Neutrophil (primary cell): ENCODE measurements around the gene ZNF280C.

ENCODE experiments used
- H3K27ac ChIP-seq: fragments of 200-600 bp; sonication (generic); 2 replicates; pipeline ENCODE4 v1.5.1; 2016; ENCODE audit warnings: mild to moderate bottlenecking, moderate library complexity
- H3K27me3 ChIP-seq: fragments of 200-600 bp; sonication (generic); 2 replicates; pipeline ENCODE4 v1.6.0; 2016; ENCODE audit warnings: mild to moderate bottlenecking
- H3K36me3 ChIP-seq: fragments of 200-600 bp; sonication (generic); 2 replicates; pipeline ENCODE4 v1.5.1; 2017
- H3K4me1 ChIP-seq, 2 experiments: fragments of 200-600 bp in 1 of 2; sonication (generic) in 1 of 2; 1 replicate in 1 of 2; 2 replicates in 1 of 2; pipeline versions ENCODE4 v1.5.1 to v1.6.1; 2013 to 2016; ENCODE audit warnings: low read depth in 1 of 2, low read length in 1 of 2, mild to moderate bottlenecking in 1 of 2, moderate library complexity in 1 of 2; ENCODE audit not compliant: control insufficient read depth in 1 of 2, insufficient read depth in 1 of 2
- H3K4me3 ChIP-seq, 2 experiments: fragments of 200-600 bp in 1 of 2; sonication (generic) in 1 of 2; 1 replicate in 1 of 2; 2 replicates in 1 of 2; pipeline ENCODE4 v1.5.1; 2013 to 2016; ENCODE audit warnings: low read depth in 1 of 2, low read length in 1 of 2, mild to moderate bottlenecking in 1 of 2, moderate library complexity in 1 of 2
- H3K9me3 ChIP-seq: fragments of 200-600 bp; sonication (generic); 2 replicates; pipeline ENCODE4 v1.5.1; 2016
- TF ChIP-seq, protein P1 (sequence below): fragments of 200-600 bp; sonication (generic); IDR thresholded peaks from 2 replicates; pipeline ENCODE4 v1.5.1; 2016; ENCODE audit warnings: antibody characterized with exemption

The ZNF280C gene

GRCh38 chrX:130267956-130268448 lies 697 bp downstream of the ZNF280C start:
- H3K27ac ChIP-seq, result peak overlapping the region; percentile 70
- peaks cover 8 to 9% of the 10 kb centered on the region in 2 experiments for H3K4me1 ChIP-seq
- TF ChIP-seq, protein P1, sequence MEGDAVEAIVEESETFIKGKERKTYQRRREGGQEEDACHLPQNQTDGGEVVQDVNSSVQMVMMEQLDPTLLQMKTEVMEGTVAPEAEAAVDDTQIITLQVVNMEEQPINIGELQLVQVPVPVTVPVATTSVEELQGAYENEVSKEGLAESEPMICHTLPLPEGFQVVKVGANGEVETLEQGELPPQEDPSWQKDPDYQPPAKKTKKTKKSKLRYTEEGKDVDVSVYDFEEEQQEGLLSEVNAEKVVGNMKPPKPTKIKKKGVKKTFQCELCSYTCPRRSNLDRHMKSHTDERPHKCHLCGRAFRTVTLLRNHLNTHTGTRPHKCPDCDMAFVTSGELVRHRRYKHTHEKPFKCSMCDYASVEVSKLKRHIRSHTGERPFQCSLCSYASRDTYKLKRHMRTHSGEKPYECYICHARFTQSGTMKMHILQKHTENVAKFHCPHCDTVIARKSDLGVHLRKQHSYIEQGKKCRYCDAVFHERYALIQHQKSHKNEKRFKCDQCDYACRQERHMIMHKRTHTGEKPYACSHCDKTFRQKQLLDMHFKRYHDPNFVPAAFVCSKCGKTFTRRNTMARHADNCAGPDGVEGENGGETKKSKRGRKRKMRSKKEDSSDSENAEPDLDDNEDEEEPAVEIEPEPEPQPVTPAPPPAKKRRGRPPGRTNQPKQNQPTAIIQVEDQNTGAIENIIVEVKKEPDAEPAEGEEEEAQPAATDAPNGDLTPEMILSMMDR, result no peak
- no peaks in the 10 kb centered on the region for H3K9me3 ChIP-seq
- H3K27me3 ChIP-seq, result no peaks in the 10 kb centered on the region
- no peaks in the 10 kb centered on the region for H3K36me3 ChIP-seq
- peak overlapping the region; percentile 62 for H3K4me3 ChIP-seq

GRCh38 chrX:130264573-130264972 lies 4.1 kb downstream of the ZNF280C start:
- Histone ChIP-seq H3K36me3 (no peaks in the 10 kb centered on the region), H3K4me1 (peaks cover 8 to 9% of the 10 kb centered on the region in 2 experiments), H3K9me3 (no peaks in the 10 kb centered on the region), H3K4me3 (no peak overlapping the region), H3K27me3 (no peaks in the 10 kb centered on the region), H3K27ac (no peak overlapping the region)
- TF ChIP-seq, protein P1, result no peak

GRCh38 chrX:130263016-130263415 lies 5.7 kb downstream of the ZNF280C start:
- TF ChIP-seq, protein P1, result no peak
- Histone ChIP-seq H3K4me3 (no peak overlapping the region), H3K4me1 (peaks cover 7 to 8% of the 10 kb centered on the region in 2 experiments), H3K36me3 (no peaks in the 10 kb centered on the region), H3K27me3 (no peaks in the 10 kb centered on the region), H3K9me3 (no peaks in the 10 kb centered on the region), H3K27ac (no peak overlapping the region)

GRCh38 chrX:130262231-130262630 lies 6.5 kb downstream of the ZNF280C start:
- H3K27ac ChIP-seq, result no peak overlapping the region
- TF ChIP-seq, protein P1, result no peak
- H3K27me3 ChIP-seq, result no peaks in the 10 kb centered on the region
- H3K4me3 ChIP-seq, result no peak overlapping the region
- no peaks in the 10 kb centered on the region for H3K9me3 ChIP-seq
- H3K36me3 ChIP-seq, result no peaks in the 10 kb centered on the region
- peaks cover 0 to under 1% of the 10 kb centered on the region in 2 experiments for H3K4me1 ChIP-seq

DNA sequence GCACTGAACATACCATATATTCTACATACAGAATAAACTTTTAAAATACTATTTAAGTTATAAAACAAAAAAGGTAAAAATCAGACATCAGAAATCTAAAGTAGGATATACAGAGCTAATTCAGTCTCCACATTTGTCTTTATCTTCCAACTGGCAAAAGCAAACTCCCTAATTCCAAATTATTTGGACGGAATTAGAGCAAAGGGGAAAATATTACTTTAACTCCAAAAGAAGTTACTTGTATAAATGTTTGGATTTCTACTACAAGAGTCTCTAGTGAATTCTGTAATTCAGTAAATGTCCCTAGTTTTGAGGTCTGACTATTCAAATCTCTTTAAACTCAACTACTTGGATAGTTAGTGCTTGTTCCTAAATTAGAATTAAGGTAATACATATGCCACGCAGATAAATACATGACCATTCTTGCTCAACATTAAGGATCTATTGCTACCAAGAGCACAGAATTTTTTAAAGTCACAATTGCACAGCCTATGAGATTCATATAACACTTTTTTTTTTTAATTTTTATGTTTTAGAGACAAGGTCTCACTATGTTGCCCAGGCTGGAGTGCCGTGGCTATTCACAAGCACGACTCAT lies 7.3 kb downstream of the ZNF280C start:
- Histone ChIP-seq H3K36me3 (no peaks in the 10 kb centered on the region), H3K27ac (no peak overlapping the region), H3K27me3 (no peaks in the 10 kb centered on the region), H3K4me3 (no peak overlapping the region), H3K4me1 (no peaks in the 10 kb centered on the region), H3K9me3 (no peaks in the 10 kb centered on the region)
- TF ChIP-seq, protein P1, result no peak
